Mesendoderm (in vitro differentiated cells): ENCODE data around the gene SPON1.

Source experiments
- DNase-seq: peaks from one replicate; pipeline ENCODE4 v3.0.0; 2013
- H2AK5ac ChIP-seq: 2 replicates; pipeline ENCODE4 v1.6.1; 2013; ENCODE audit warnings: low read length, inconsistent platforms
- H2BK120ac ChIP-seq: 2 replicates; pipeline ENCODE4 v1.6.1; 2013; ENCODE audit warnings: low read depth, mild to moderate bottlenecking, low read length, moderate library complexity, mixed read lengths
- H2BK15ac ChIP-seq: replicated peaks from 2 replicates; pipeline ENCODE4 v1.6.1; 2013; ENCODE audit warnings: low read depth, mild to moderate bottlenecking, moderate library complexity
- H2BK5ac ChIP-seq: 2 replicates; pipeline ENCODE4 v1.6.1; 2013; ENCODE audit warnings: low read length, inconsistent platforms
- H3K18ac ChIP-seq: 2 replicates; pipeline ENCODE4 v1.6.1; 2013; ENCODE audit warnings: mild to moderate bottlenecking, low read length, mixed read lengths
- H3K23ac ChIP-seq: one replicate; pipeline ENCODE4 v1.6.1; 2013; ENCODE audit warnings: low read length
- H3K27ac ChIP-seq: 2 replicates; pipeline ENCODE4 v1.5.1; 2013; ENCODE audit warnings: low read depth, mild to moderate bottlenecking, inconsistent platforms, low read length, moderate library complexity
- H3K27me3 ChIP-seq: 2 replicates; pipeline ENCODE4 v1.6.1; 2013; ENCODE audit warnings: low read length, control low read depth, mild to moderate bottlenecking, inconsistent platforms; ENCODE audit not compliant: insufficient read depth, poor library complexity
- H3K36me3 ChIP-seq: 2 replicates; pipeline ENCODE4 v1.6.1; 2013; ENCODE audit warnings: low read length, inconsistent platforms; ENCODE audit not compliant: control insufficient read depth, insufficient read depth
- H3K4ac ChIP-seq: one replicate; pipeline ENCODE4 v1.6.1; 2013; ENCODE audit warnings: low read depth, mild to moderate bottlenecking, low read length, moderate library complexity
- H3K4me1 ChIP-seq: 2 replicates; pipeline ENCODE4 v1.6.1; 2013; ENCODE audit warnings: low read depth, low read length, inconsistent platforms; ENCODE audit not compliant: control insufficient read depth
- H3K4me2 ChIP-seq: 2 replicates; pipeline ENCODE4 v1.6.1; 2013; ENCODE audit warnings: low read length
- H3K4me3 ChIP-seq: 2 replicates; pipeline ENCODE4 v1.5.1; 2013; ENCODE audit warnings: mild to moderate bottlenecking, low read length
- H3K56ac ChIP-seq: one replicate; pipeline ENCODE4 v1.6.1; 2013; ENCODE audit warnings: low read length
- H3K79me1 ChIP-seq: 2 replicates; pipeline ENCODE4 v1.6.1; 2013; ENCODE audit warnings: low read length, inconsistent platforms
- H3K79me2 ChIP-seq: 2 replicates; pipeline ENCODE4 v1.6.1; 2013; ENCODE audit warnings: mild to moderate bottlenecking, low read length; ENCODE audit not compliant: control insufficient read depth, insufficient read depth
- H3K9ac ChIP-seq: 2 replicates; pipeline ENCODE4 v1.6.1; 2013; ENCODE audit warnings: low read length, inconsistent platforms
- H4K5ac ChIP-seq: one replicate; pipeline ENCODE4 v1.6.1; 2013; ENCODE audit warnings: low read length
- H4K8ac ChIP-seq: one replicate; pipeline ENCODE4 v1.6.1; 2013; ENCODE audit warnings: low read depth, mild to moderate bottlenecking, control low read depth, low read length, moderate library complexity
- WGBS: extraction: QIAGEN DNeasy Blood & Tissue Kit; methylation state at CpG from one replicate; pipeline ENCODE4 v1.1.7; 2013; ENCODE audit warnings: low lambda C conversion rate, missing lambda C conversion rate; ENCODE audit not compliant: insufficient coverage; ENCODE audit errors: extremely low coverage; 5-methylcytosine and 5-hydroxymethylcytosine counted together

SPON1 gene

GRCh38 chr11:14202251-14203196 lies 240.0 kb downstream of the SPON1 start:
- Histone ChIP-seq H3K18ac (no peak overlapping the region), H3K79me1 (no peaks in the 10 kb centered on the region), H3K79me2 (no peaks in the 10 kb centered on the region), H2BK120ac (no peak overlapping the region), H2BK15ac (no peak overlapping the region), H3K36me3 (no peaks in the 10 kb centered on the region), H3K56ac (no peak overlapping the region), H3K9ac (no peak overlapping the region), H3K27me3 (no peaks in the 10 kb centered on the region), H2AK5ac (no peak overlapping the region), H2BK5ac (no peak overlapping the region), H3K4ac (no peak overlapping the region), H3K4me1 (no peaks in the 10 kb centered on the region), H3K23ac (no peak overlapping the region), H3K4me2 (no peak overlapping the region), H4K5ac (no peak overlapping the region), H3K4me3 (no peak overlapping the region), H3K27ac (no peak overlapping the region), H4K8ac (no peak overlapping the region)
- no peak for DNase-seq
- no CpG with 5 or more reads among the region's 15 CpGs for WGBS

GRCh38 chr11:14203321-14203720 lies 240.8 kb downstream of the SPON1 start:
- no peak overlapping the region for H3K18ac ChIP-seq
- H2BK15ac ChIP-seq, result no peak overlapping the region
- H3K79me1 ChIP-seq, result no peaks in the 10 kb centered on the region
- no peak overlapping the region for H4K8ac ChIP-seq
- H2BK5ac ChIP-seq, result no peak overlapping the region
- no peaks in the 10 kb centered on the region for H3K36me3 ChIP-seq
- H2AK5ac ChIP-seq, result no peak overlapping the region
- no peak overlapping the region for H3K27ac ChIP-seq
- no peaks in the 10 kb centered on the region for H3K27me3 ChIP-seq
- H3K4me2 ChIP-seq, result no peak overlapping the region
- DNase-seq, result no peak
- no CpG with 5 or more reads among the region's 4 CpGs for WGBS
- no peak overlapping the region for H3K9ac ChIP-seq
- no peaks in the 10 kb centered on the region for H3K79me2 ChIP-seq
- H3K4ac ChIP-seq, result no peak overlapping the region
- H3K23ac ChIP-seq, result no peak overlapping the region
- H2BK120ac ChIP-seq, result no peak overlapping the region
- no peak overlapping the region for H4K5ac ChIP-seq
- no peaks in the 10 kb centered on the region for H3K4me1 ChIP-seq
- no peak overlapping the region for H3K4me3 ChIP-seq
- H3K56ac ChIP-seq, result no peak overlapping the region

GRCh38 chr11:14212986-14213385 lies 250.5 kb downstream of the SPON1 start:
- Histone ChIP-seq H3K79me1 (no peaks in the 10 kb centered on the region), H3K27me3 (no peaks in the 10 kb centered on the region), H3K18ac (no peak overlapping the region), H3K4me3 (no peak overlapping the region), H2BK15ac (no peak overlapping the region), H4K8ac (no peak overlapping the region), H3K79me2 (no peaks in the 10 kb centered on the region), H3K56ac (no peak overlapping the region), H3K4ac (no peak overlapping the region), H2AK5ac (no peak overlapping the region), H3K4me1 (no peaks in the 10 kb centered on the region), H3K23ac (no peak overlapping the region), H3K9ac (no peak overlapping the region), H3K36me3 (no peaks in the 10 kb centered on the region), H3K27ac (no peak overlapping the region), H3K4me2 (no peak overlapping the region), H4K5ac (no peak overlapping the region), H2BK5ac (no peak overlapping the region), H2BK120ac (no peak overlapping the region)
- no peak for DNase-seq

GRCh38 chr11:14218728-14219127 lies 256.2 kb downstream of the SPON1 start:
- H3K4me3 ChIP-seq, result no peak overlapping the region
- no peak overlapping the region for H3K9ac ChIP-seq
- H2BK5ac ChIP-seq, result no peak overlapping the region
- no peak overlapping the region for H3K23ac ChIP-seq
- no peak overlapping the region for H3K56ac ChIP-seq
- H4K5ac ChIP-seq, result no peak overlapping the region
- no CpG with 5 or more reads among the region's 3 CpGs for WGBS
- no peaks in the 10 kb centered on the region for H3K36me3 ChIP-seq
- no peaks in the 10 kb centered on the region for H3K79me2 ChIP-seq
- H3K4ac ChIP-seq, result no peak overlapping the region
- no peak overlapping the region for H2BK120ac ChIP-seq
- H3K4me2 ChIP-seq, result no peak overlapping the region
- H3K27me3 ChIP-seq, result no peaks in the 10 kb centered on the region
- no peak overlapping the region for H4K8ac ChIP-seq
- no peaks in the 10 kb centered on the region for H3K79me1 ChIP-seq
- no peaks in the 10 kb centered on the region for H3K4me1 ChIP-seq
- H3K18ac ChIP-seq, result no peak overlapping the region
- H2BK15ac ChIP-seq, result no peak overlapping the region
- H3K27ac ChIP-seq, result no peak overlapping the region
- H2AK5ac ChIP-seq, result no peak overlapping the region
- no peak for DNase-seq

- no peak overlapping the region for H4K5ac ChIP-seq
- H2BK120ac ChIP-seq, result no peak overlapping the region
- H4K8ac ChIP-seq, result no peak overlapping the region
- no peaks in the 10 kb centered on the region for H3K79me1 ChIP-seq
- H2BK15ac ChIP-seq, result no peak overlapping the region
- peak overlapping the region; percentile 63 for H3K56ac ChIP-seq
- no peaks in the 10 kb centered on the region for H3K79me2 ChIP-seq
- peak; percentile 71 for DNase-seq
- H3K4ac ChIP-seq, result no peak overlapping the region
- no peak overlapping the region for H3K18ac ChIP-seq
- H3K4me1 ChIP-seq, result peaks cover 2% of the 10 kb centered on the region
- no peaks in the 10 kb centered on the region for H3K27me3 ChIP-seq
- no peak overlapping the region for H2AK5ac ChIP-seq
- H3K27ac ChIP-seq, result no peak overlapping the region
- no CpG with 5 or more reads among the region's 5 CpGs for WGBS
- no peak overlapping the region for H3K23ac ChIP-seq
- no peak overlapping the region for H3K4me3 ChIP-seq
- no peak overlapping the region for H3K4me2 ChIP-seq
- H2BK5ac ChIP-seq, result peak overlapping the region; percentile 7
- no peaks in the 10 kb centered on the region for H3K36me3 ChIP-seq
- H3K9ac ChIP-seq, result no peak overlapping the region
Measured at GRCh38 chr11:14223636-14224288, 261.2 kb downstream of the SPON1 start.
